ENCODE data around the gene PCLAF. TPM values are rescaled to one million over a fixed set of nuclear protein-coding genes. Genes with fewer than 3 reads are reported as not detected.

Gene PCLAF
- total RNA-seq = 1 to 10 TPM in 1 of 4 donors, under 1 TPM in 1, not detected in 2; 0.88 to 4.6 TPM

DNA sequence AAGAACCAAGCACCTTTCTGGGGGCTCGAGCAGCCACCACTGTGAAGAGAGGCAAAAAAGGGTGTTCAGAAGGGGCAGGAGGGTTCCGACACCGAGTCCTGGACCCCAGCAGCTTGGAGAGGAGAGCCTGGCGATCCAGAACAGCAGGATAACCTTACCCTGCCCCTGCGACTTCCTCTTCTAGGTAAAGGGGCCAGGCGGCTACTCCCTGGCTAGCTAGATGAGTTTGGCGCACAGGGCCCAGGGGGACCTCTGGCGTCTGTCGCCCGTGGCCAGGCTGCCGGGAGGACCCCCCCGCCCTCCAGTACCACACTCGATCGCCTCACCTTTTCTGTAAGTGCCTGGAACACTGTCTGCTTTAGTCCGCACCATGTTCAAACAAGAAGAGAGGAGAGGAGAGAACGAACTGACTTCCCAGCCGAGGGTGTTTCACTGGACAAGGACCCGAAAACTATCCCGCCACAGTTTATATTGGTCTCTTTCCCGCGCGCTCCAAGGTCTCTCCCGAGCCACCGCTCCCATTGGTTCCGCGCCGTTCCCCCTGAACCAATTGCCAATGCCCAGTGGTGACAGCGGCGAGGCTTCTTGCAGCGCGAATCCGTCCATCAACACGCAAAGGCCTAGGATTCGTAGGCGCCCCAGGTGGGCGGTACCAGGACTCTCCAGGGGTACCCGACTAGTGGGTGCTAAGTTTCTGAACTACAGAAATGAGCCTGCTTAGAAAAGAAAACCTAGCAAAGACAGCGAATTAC lies at the start of gene PCLAF:
PCLAF (minus strand) TSS at position 442 of the 752 bp plus-strand sequence; CDS start at position 372, 70 bp downstream.
- TF ChIP-seq, protein P1, sequence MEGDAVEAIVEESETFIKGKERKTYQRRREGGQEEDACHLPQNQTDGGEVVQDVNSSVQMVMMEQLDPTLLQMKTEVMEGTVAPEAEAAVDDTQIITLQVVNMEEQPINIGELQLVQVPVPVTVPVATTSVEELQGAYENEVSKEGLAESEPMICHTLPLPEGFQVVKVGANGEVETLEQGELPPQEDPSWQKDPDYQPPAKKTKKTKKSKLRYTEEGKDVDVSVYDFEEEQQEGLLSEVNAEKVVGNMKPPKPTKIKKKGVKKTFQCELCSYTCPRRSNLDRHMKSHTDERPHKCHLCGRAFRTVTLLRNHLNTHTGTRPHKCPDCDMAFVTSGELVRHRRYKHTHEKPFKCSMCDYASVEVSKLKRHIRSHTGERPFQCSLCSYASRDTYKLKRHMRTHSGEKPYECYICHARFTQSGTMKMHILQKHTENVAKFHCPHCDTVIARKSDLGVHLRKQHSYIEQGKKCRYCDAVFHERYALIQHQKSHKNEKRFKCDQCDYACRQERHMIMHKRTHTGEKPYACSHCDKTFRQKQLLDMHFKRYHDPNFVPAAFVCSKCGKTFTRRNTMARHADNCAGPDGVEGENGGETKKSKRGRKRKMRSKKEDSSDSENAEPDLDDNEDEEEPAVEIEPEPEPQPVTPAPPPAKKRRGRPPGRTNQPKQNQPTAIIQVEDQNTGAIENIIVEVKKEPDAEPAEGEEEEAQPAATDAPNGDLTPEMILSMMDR (IDR thresholded peaks at IDR 0.05; ENCODE audit: low read depth) = no peak

- TF ChIP-seq, protein P1 (IDR thresholded peaks at IDR 0.05; ENCODE audit: low read depth) = no peak
These were observed 48.9 kb upstream of the PCLAF start for GRCh38 chr15:64430000-64430735.

GRCh38 chr15:64429448-64429847 lies 48.2 kb upstream of the PCLAF start:
- TF ChIP-seq, protein P1 (IDR thresholded peaks at IDR 0.05; ENCODE audit: low read depth) = no peak

DNA sequence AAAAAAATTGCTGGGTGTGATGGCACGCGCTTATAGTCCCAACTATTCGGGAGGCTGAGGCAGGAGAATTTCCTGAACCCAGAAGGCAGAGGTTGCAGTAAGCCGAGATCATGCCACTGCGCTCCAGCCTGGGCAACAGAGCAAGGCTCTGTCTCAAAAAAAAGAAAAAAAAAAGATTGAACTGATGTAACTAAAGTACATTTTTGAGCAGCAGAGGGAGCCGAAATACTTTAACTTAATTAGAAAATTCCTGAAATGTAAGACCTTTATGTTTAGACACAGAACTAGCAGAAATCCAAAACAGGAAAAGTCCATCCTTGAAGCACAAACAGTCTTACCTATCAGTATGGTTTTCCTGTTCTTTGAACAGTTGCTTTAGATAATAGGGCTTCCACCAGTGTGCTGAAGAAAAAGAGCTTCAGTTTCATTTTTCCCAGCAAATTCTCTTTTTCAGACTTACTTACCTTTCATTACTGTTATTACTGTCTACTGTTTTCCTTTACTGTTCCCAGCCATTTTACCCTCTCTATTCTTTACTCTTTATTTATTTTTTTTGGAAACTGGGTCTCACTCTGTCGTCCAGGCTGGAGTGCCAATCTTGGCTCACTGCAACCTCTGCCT lies 45.7 kb upstream of the PCLAF start:
- TF ChIP-seq, protein P1 (IDR thresholded peaks at IDR 0.05; ENCODE audit: low read depth) = no peak

DNA sequence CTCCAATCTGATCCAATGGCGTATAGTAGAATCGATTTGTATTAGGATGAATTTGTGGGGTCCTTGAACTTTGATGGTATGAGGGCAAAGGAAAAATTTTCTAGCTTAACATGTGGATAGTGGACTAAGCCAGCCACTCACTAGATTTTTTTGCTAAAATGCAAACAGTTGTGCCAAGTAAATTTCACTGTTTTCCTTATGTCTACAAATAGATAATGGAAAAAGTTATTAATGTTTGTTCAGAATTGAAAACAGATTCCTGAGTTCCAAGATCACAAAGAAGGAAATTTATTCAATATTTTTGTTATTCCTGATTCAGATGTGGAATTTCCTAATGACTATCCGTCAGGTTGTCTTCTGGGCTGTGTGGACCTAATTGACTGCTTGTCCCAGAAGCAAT lies 44.0 kb upstream of the PCLAF start:
- TF ChIP-seq, protein P1 (IDR thresholded peaks at IDR 0.05; ENCODE audit: low read depth) = no peak

- TF ChIP-seq, protein P1 (IDR thresholded peaks at IDR 0.05; ENCODE audit: low read depth) = no peak
These were observed 42.7 kb upstream of the PCLAF start for GRCh38 chr15:64423970-64424369.

- TF ChIP-seq, protein P1 (IDR thresholded peaks at IDR 0.05; ENCODE audit: low read depth) = no peak
These were observed 41.5 kb upstream of the PCLAF start for GRCh38 chr15:64422697-64423096.

Measured in subcutaneous adipose tissue (tissue), 4 donors.